Head of caudate nucleus (tissue), 42 donors: ENCODE measurements around the gene C16orf74.

Experiments used
- DNase-seq, 42 donors: peaks; one replicate each; pipeline versions ENCODE4 v3.0.0 to v3.0.0-alpha.2; 2020 to 2021; ENCODE audit warnings: mixed read lengths in 7 of 42
- intact Hi-C: fragments of 100-400 bp; cut with DNase I; formaldehyde crosslinking; loops from one replicate; pipeline ENCODE4 v1.15.0; 2022

Gene C16orf74

DNA sequence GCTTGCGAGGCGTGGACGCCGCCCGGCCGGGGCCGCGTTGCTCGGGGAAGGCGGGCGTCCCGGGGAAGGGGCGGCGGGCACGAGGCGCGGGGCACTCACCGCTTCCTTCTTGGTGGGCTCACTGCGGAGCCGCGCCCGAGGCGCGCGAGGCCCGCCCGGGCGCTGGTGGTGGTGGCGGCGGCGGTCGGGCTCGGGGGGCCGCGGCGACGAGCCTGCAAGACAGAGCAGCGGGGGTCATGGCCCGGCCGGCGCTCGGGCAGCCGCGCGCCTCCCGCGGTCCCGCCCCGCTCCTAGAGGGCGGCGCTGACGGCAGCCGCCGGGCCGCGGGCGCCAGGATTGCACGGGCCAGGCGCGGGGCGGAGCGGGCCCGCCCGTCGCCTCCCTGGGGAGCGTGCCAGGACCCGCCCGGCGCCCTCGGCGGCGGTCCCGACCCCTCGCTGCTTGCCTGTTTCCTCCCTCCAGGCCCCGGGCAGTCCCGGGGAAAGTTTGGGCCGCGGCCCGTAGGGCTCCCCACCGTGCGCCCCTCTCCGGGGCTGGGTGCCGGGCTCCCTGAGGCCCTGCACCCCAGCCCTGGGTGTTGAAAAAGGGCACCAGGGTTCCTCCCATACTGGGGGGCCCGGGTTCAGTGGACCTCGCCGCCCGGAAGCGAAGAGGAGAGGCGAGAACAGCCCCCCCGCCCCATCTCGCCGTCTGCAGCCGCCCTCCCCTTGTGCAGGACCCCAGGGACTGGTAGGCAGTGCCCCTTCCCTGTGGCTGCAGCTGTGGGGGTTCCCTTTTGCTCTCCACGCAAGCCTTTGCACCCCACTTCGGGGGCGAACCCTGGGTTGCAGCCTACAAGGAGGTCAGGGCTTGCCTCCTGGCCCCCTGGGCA lies at the start of gene C16orf74:
C16orf74 (minus strand) TSS at position 270 of the 871 bp plus-strand sequence. CDS start 15,879 bp downstream, outside the sequence.
- peak in 2 of 42 donors; percentile 28 to 42 for DNase-seq
- intact Hi-C loops: no loop called here

- DNase-seq: peak in 3 of 42 donors; percentile 13 to 18 (median 15)
- intact Hi-C loops: no loop called here
These were observed 49.4 kb upstream of the C16orf74 start for GRCh38 chr16:85800321-85800669.

DNA sequence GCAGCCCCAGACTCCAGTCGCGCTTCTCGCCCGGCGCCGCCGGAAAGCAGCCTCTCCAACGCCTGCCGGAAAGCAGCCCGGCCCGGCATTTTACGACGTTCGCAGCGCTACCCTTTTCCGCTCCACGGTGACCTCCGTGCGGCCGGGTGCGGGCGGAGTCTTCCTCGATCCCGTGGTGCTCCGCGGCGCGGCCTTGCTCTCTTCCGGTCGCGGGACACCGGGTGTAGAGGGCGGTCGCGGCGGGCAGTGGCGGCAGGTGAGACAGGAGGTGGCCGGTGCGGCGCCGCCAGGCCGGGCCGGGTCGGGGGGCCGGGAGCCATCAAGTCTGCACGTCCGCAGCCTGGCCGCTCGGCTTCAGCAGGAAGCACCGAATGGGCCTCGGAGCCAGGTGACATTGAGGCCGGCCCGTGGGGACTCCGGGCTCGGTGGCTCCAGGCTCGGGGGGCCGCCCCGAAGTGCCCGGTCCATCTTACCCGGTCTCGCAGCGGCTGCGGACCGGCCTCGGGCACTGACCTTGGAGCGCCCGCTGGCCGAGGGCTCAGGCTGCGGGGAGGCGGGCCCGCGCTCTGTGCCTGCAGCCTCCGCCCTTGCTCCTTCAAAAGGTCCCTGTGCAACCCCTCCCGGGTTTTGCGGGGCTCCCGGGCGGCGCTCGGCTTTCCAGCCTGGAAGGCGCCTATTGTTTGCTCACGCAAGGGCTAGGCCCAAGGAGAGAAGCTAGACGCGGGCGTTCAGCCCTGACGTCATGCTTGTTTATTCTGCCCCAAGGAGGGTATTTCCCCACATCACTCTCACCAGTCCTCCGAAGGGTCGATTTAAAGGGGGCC lies 48.8 kb upstream of the C16orf74 start, which contains the start of the genes COX4I1 and EMC8:
COX4I1 (plus strand) TSS at position 199 of the 824 bp plus-strand sequence. CDS start 1,511 bp downstream, outside the sequence.
EMC8 (minus strand) TSS at position 48 of the 824 bp plus-strand sequence. CDS start 249 bp downstream, outside the sequence.
- intact Hi-C loops: no loop called here
- peak; percentile 87 to 98 (median 96) for DNase-seq

DNA sequence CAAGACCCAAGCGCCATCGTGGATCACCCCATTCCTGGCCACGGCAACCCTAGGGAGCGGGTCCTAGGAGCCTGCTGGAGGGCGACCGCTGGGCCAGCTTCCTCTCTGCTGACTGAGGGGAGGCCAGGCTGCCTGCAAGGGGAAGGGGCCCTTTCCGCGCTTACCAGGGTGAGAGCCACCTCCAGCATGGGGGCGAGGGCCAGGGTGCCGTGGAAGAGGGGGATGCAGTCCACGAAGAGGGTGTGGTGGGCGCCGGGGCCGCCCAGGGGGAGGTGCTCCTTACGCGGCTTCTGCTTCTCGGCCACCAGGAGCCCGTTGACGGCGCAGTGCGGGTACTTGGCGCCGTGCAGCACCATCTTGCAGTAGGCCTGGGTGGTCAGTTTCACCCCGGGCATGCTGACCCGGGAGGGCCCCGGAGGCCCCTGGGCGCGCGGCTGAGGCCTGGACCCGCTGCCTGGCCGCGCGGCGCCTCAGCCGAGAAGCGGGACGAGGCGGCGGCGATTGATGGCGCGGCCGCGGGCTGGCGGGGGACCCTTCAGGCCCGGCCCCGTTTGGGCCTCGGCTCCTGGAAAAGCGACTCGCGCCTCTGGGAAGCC lies 48.1 kb upstream of the C16orf74 start:
- DNase-seq: peak in 9 of 42 donors; percentile 10 to 47 (median 20)
- intact Hi-C loops: no loop called here

- intact Hi-C loops: no loop called here
- peak in 1 of 42 donors; percentile 23 for DNase-seq
These were observed 47.4 kb upstream of the C16orf74 start for GRCh38 chr16:85798283-85798776.

DNA sequence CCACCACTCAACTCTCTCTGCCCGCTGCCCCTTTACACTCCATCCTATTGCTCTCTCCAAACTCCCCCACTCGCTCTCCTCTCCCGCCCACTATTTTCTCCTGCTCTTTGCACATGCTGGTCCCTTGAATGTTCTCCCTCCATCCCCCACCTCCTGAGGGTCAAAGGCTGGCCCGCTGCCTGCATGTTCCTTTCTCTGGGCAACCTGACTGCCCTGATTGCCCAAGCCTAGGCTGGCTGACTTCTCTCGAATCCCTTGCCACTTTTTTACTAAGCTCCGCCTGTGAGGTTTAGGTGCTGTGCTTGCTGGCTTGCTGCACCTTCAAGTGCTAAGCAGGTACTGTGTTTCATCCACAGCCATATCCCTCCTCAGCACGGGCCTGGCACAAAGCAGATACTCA lies 45.7 kb upstream of the C16orf74 start:
- intact Hi-C loops: no loop called here
- DNase-seq: peak in 2 of 42 donors; percentile 13 to 28

- DNase-seq: peak in 1 of 42 donors; percentile 18
- intact Hi-C loops: no loop called here
These were observed 45.3 kb upstream of the C16orf74 start for GRCh38 chr16:85796152-85796551.

DNA sequence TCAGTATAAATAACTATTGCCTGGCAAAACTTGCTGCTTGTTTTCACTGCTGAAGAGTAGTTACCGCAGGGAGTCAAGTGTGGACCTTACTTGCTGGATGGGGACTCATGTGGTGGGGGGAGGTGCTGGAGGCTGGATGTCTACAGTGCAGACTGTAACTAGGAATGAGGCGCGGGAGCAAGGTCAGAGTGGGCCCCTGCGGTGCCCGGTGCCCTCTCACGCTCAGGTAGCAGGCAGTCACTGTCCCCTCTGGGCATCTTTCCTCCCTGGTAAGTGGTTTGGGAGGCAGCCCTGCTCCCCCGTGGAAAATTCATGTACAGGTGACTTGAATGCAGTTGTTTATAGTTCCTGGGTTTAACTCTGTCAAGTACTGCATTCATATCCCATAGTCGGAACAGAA lies 43.8 kb upstream of the C16orf74 start:
- intact Hi-C loops: no loop called here

GRCh38 chr16:85793662-85794298 lies 42.9 kb upstream of the C16orf74 start:
- no peak for DNase-seq
- intact Hi-C loops: no loop called here

More for the DNA sequence above, 43.8 kb upstream of the C16orf74 start:
- peak in 1 of 42 donors; percentile 4 for DNase-seq

- intact Hi-C loops: no loop called here
- DNase-seq: no peak
These were observed 38.9 kb upstream of the C16orf74 start for GRCh38 chr16:85789773-85790172.

DNA sequence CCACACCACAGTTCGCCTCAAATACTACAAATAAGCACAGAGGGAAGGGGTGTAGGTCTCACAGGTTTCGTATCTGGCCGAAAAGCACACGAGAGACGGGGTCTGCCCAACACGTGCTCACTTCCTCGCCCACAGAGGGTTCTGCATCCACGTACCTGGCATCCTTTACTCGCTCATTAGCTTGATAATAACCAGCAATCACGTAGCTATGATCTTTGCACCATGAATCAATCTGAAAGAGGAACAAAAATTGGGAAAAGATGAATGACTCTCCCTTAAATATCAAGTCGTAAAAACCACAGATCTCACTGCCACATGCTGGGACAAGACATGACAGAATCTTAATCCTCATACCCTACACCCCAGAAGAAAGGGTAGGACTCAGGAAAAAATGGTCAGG lies 37.9 kb upstream of the C16orf74 start:
- intact Hi-C loops: no loop called here

DNA sequence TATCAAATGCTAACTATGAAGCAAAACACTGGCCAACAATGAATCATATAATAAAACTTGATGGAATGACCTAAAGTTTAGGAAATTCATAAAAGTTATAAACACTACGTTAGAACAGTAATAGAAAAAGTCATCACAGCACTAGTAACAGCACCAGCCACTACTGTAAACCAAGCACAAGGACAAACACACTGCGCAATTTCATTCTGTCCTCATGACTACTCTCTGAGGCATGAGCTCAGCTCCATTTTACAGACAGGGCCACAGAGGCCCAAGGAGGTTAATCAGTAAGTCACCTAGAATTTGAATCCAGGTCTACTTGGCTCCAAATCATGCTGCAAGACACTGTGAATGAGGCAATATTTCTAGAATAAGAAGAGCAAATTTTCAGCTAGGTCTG lies 35.0 kb upstream of the C16orf74 start:
- intact Hi-C loops: no loop called here
- no peak for DNase-seq

More for the DNA sequence above, 37.9 kb upstream of the C16orf74 start:
- no peak for DNase-seq

- DNase-seq: no peak
- intact Hi-C loops: no loop called here
These were observed 33.9 kb upstream of the C16orf74 start for GRCh38 chr16:85784813-85785212.

GRCh38 chr16:85783441-85783840 lies 32.5 kb upstream of the C16orf74 start:
- DNase-seq: no peak
- intact Hi-C loops: no loop called here

- DNase-seq: peak in 1 of 42 donors; percentile 17
- intact Hi-C loops: no loop called here
These were observed 31.6 kb upstream of the C16orf74 start for GRCh38 chr16:85782451-85782850.

DNA sequence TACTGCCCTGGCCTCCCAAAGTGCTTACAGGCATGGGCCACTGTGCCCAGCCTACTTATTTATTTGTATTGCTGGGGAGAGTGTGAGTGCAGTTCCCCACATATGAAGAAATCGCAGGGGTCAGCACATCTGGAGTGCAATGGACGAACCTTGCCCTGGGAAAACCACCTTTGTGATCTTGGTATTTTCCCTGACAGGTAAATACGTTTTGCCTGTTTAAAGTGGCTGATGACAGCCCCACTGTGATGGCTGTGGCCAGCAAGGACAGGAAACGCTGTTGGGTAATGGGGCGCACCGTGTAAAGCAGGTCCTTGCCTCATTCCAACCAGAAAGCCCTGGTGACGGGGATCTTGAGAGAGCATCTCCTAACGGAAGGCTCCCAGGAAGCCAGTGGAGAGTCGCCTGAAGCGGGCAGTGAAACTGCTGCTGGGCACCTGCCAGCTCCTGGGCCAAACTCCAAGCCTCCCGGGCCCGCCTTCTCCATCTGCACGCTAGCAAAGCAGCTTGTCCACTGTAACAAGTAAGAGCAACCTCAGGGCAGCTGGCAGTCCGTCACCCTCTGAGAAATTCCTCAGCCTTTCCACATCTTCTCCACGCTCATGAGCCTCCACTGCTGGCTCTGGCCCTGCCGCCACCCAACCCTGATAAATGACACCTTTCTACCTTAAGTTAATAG lies 30.9 kb upstream of the C16orf74 start:
- intact Hi-C loops: no loop called here
- DNase-seq: peak; percentile 25 to 87 (median 69)

GRCh38 chr16:85781156-85781555 lies 30.3 kb upstream of the C16orf74 start:
- intact Hi-C loops: no loop called here
- DNase-seq: no peak

DNA sequence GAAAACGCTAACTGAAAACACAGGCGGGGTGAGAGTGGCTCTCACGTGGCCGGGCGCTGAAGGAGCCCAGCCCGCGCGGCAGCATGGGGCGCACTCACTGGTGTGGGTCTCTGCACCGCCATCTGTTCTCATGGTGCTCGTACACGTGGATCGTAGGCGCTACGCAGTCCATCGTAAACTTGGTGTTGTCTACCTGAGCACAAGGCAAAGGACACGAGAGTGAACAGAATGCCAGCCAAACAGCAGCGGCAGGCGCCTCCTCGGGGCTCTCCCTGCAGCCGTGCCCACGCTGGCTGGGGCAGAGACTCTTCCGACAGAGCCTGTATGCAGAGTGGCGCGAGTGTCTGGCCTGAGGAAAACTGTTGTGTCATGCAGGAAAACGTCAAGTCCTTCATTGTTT lies 29.4 kb upstream of the C16orf74 start:
- no peak for DNase-seq
- intact Hi-C loops: no loop called here
